H1 (cell line): ENCODE data around the gene SLC35F3. TPM values are rescaled to one million over a fixed set of nuclear protein-coding genes. Genes with fewer than 3 reads are reported as not detected.
A peak's percentile ranks its signal among the peaks of the same experiment; 100 is the strongest.

Experiments used
- CTCF ChIA-PET: fragments of 300-600 bp; sonication (Branson Sonifier 250); formaldehyde crosslinking; loops from one replicate; lab custom pipeline; 2021; ENCODE audit not compliant: partially characterized antibody; lab: Charles Lee
- POLR2A ChIA-PET: fragments of 300-600 bp; sonication (Branson Sonifier 250); formaldehyde crosslinking; loops from one replicate; lab custom pipeline; 2021; ENCODE audit warnings: inconsistent platforms; ENCODE audit not compliant: partially characterized antibody; lab: Charles Lee
- DNase-seq, 2 experiments: peaks; one replicate each; pipeline versions ENCODE4 v3.0.0 to v3.0.0-alpha.2; 2010 to 2022; ENCODE audit warnings: low spot score in 2 of 2, low read depth in 1 of 2, mixed read lengths in 1 of 2
- FAIRE-seq: peaks from 2 replicates; lab custom pipeline; 2011; peaks lifted over from hg19 to GRCh38; lab: Jason Lieb, UNC
- H2AFZ ChIP-seq: 2 replicates; pipeline ENCODE4 v1.8.1; 2012; ENCODE audit warnings: low read length, inconsistent platforms
- H2AK5ac ChIP-seq: 2 replicates; pipeline ENCODE4 v1.6.1; 2013; ENCODE audit warnings: low read depth, low read length
- H2BK120ac ChIP-seq: replicated peaks from 2 replicates; pipeline ENCODE3; 2013; ENCODE audit warnings: low read depth, low read length, inconsistent platforms
- H2BK12ac ChIP-seq: 2 replicates; pipeline ENCODE4 v1.6.1; 2013; ENCODE audit warnings: low read depth, low read length
- H2BK15ac ChIP-seq: 2 replicates; pipeline ENCODE4 v1.6.1; 2013; ENCODE audit warnings: low read length
- H2BK20ac ChIP-seq: 2 replicates; pipeline ENCODE4 v1.6.1; 2013; ENCODE audit warnings: low read length
- H2BK5ac ChIP-seq: 2 replicates; pipeline ENCODE4 v1.6.1; 2013; ENCODE audit warnings: low read depth, low read length
- H3K14ac ChIP-seq: 2 replicates; pipeline ENCODE4 v1.6.1; 2013; ENCODE audit warnings: inconsistent platforms; ENCODE audit not compliant: insufficient read length
- H3K18ac ChIP-seq: 2 replicates; pipeline ENCODE4 v1.6.1; 2013; ENCODE audit warnings: low read length; ENCODE audit errors: extremely low read depth
- H3K23ac ChIP-seq: 2 replicates; pipeline ENCODE4 v1.6.1; 2013; ENCODE audit warnings: inconsistent platforms; ENCODE audit not compliant: insufficient read length
- H3K23me2 ChIP-seq: 2 replicates; pipeline ENCODE4 v1.6.1; 2013; ENCODE audit warnings: low read depth, low read length
- H3K27ac ChIP-seq: 2 replicates; pipeline ENCODE4 v1.6.1; 2011; ENCODE audit warnings: low read depth, low read length, inconsistent platforms
- H3K27me3 ChIP-seq, 4 experiments: replicated peaks in 1 of 4; 1 replicate in 1 of 4; 2 replicates in 3 of 4; pipeline versions ENCODE4 v1.6.1 to v1.8.1; 2011 to 2013; ENCODE audit warnings: low read length in 3 of 4, mild to moderate bottlenecking in 3 of 4, inconsistent platforms in 2 of 4, mixed read lengths in 2 of 4, moderate library complexity in 1 of 4; ENCODE audit not compliant: control insufficient read depth in 3 of 4, insufficient read depth in 3 of 4; ENCODE audit errors: extremely low read depth in 1 of 4
- H3K36me3 ChIP-seq, 4 experiments: 2 replicates each; pipeline versions ENCODE4 v1.6.1 to v1.8.1; 2011 to 2013; ENCODE audit warnings: mild to moderate bottlenecking in 4 of 4, low read length in 3 of 4, moderate library complexity in 2 of 4, control low read depth in 1 of 4, inconsistent platforms in 1 of 4; ENCODE audit not compliant: insufficient read depth in 4 of 4, control insufficient read depth in 2 of 4
- H3K4ac ChIP-seq: replicated peaks from 2 replicates; pipeline ENCODE3; 2013; ENCODE audit warnings: low read length, low read depth, mixed read lengths, inconsistent platforms; ENCODE audit not compliant: insufficient read length
- H3K4me1 ChIP-seq, 4 experiments: replicated peaks in 1 of 4; 1 replicate in 1 of 4; 2 replicates in 3 of 4; pipeline versions ENCODE4 v1.6.1 to v1.8.1; 2011 to 2013; ENCODE audit warnings: low read length in 3 of 4, inconsistent platforms in 2 of 4, mixed read lengths in 1 of 4; ENCODE audit not compliant: insufficient read depth in 4 of 4, control insufficient read depth in 3 of 4
- H3K4me2 ChIP-seq, 2 experiments: 2 replicates each; pipeline versions ENCODE4 v1.6.1 to v1.8.1; 2011 to 2013; ENCODE audit warnings: low read depth in 2 of 2, low read length in 2 of 2, control low read depth in 1 of 2, inconsistent platforms in 1 of 2, mild to moderate bottlenecking in 1 of 2; ENCODE audit not compliant: insufficient read depth in 1 of 2
- H3K4me3 ChIP-seq, 4 experiments: fragments of 200-600, 300-600 bp in 1 of 4; sonication (generic), shearing (Covaris generic), sonication (Bioruptor Twin) in 1 of 4; 2 replicates each; pipeline versions ENCODE4 v1.5.1 to v1.8.1; 2011 to 2016; ENCODE audit warnings: low read length in 4 of 4, low read depth in 3 of 4, control low read depth in 2 of 4, inconsistent platforms in 2 of 4, mild to moderate bottlenecking in 2 of 4, mixed read lengths in 1 of 4, moderate library complexity in 1 of 4; ENCODE audit not compliant: insufficient read depth in 2 of 4; ENCODE audit errors: extremely low read depth in 1 of 4
- H3K56ac ChIP-seq: replicated peaks from 2 replicates; pipeline ENCODE3; 2013; ENCODE audit warnings: low read depth, mild to moderate bottlenecking, mixed read lengths, low read length, inconsistent platforms; ENCODE audit not compliant: insufficient read length
- H3K79me1 ChIP-seq: 2 replicates; pipeline ENCODE4 v1.6.1; 2013; ENCODE audit warnings: low read depth, low read length, control low read depth
- H3K79me2 ChIP-seq, 2 experiments: 2 replicates each; pipeline versions ENCODE4 v1.6.1 to v1.8.1; 2012 to 2013; ENCODE audit warnings: low read length in 2 of 2, mild to moderate bottlenecking in 2 of 2, inconsistent platforms in 1 of 2; ENCODE audit not compliant: insufficient read depth in 2 of 2, control insufficient read depth in 1 of 2
- H3K9ac ChIP-seq, 4 experiments: replicated peaks in 1 of 4; 1 replicate in 1 of 4; 2 replicates in 3 of 4; pipeline versions ENCODE4 v1.6.1 to v1.8.1; 2011 to 2013; ENCODE audit warnings: low read depth in 3 of 4, low read length in 3 of 4, control low read depth in 2 of 4, mild to moderate bottlenecking in 2 of 4, moderate library complexity in 2 of 4, inconsistent platforms in 1 of 4; ENCODE audit errors: extremely low read depth in 1 of 4
- H3K9me3 ChIP-seq, 2 experiments: 2 replicates each; pipeline versions ENCODE4 v1.6.1 to v1.8.1; 2012 to 2013; ENCODE audit warnings: mild to moderate bottlenecking in 2 of 2, moderate library complexity in 2 of 2, control low read depth in 1 of 2, inconsistent platforms in 1 of 2, low read depth in 1 of 2, low read length in 1 of 2, mixed read lengths in 1 of 2; ENCODE audit not compliant: insufficient read depth in 2 of 2
- H4K20me1 ChIP-seq, 2 experiments: replicated peaks in 1 of 2; 2 replicates each; pipeline versions ENCODE3 to v1.8.1; 2011 to 2013; ENCODE audit warnings: inconsistent platforms in 2 of 2, low read length in 2 of 2, mild to moderate bottlenecking in 1 of 2; ENCODE audit not compliant: insufficient read depth in 2 of 2, control insufficient read depth in 1 of 2
- H4K5ac ChIP-seq: 2 replicates; pipeline ENCODE4 v1.6.1; 2013; ENCODE audit warnings: low read length, low read depth, mixed read lengths, inconsistent platforms; ENCODE audit not compliant: insufficient read length
- H4K8ac ChIP-seq: 2 replicates; pipeline ENCODE4 v1.8.0; 2013; ENCODE audit warnings: mild to moderate bottlenecking, moderate library complexity, low read length, inconsistent platforms; ENCODE audit not compliant: insufficient read depth; ENCODE audit errors: extremely low read depth
- H4K91ac ChIP-seq: replicated peaks from 2 replicates; pipeline ENCODE3; 2013; ENCODE audit warnings: low read length, mixed read lengths, inconsistent platforms; ENCODE audit not compliant: insufficient read length
- CTCF ChIP-seq, 3 experiments: IDR thresholded peaks; 1 replicate in 2 of 3; 2 replicates in 1 of 3; pipeline versions ENCODE4 v1.5.1 to v1.6.1; 2011; ENCODE audit warnings: low read length in 3 of 3, mild to moderate bottlenecking in 3 of 3, inconsistent platforms in 2 of 3, low read depth in 1 of 3, moderate library complexity in 1 of 3; ENCODE audit not compliant: insufficient read depth in 1 of 3; ENCODE audit errors: control extremely low read depth in 1 of 3
- HDAC2 ChIP-seq, 2 experiments: fragments of 300-600 bp in 1 of 2; sonication (generic) in 1 of 2; IDR thresholded peaks; 2 replicates each; pipeline ENCODE4 v1.6.1; 2011 to 2012; ENCODE audit warnings: low read depth in 2 of 2, low read length in 2 of 2, mild to moderate bottlenecking in 2 of 2, moderate library complexity in 2 of 2, borderline replicate concordance in 1 of 2, inconsistent platforms in 1 of 2
- RAD21 ChIP-seq, 2 experiments: IDR thresholded peaks in 1 of 2; conservative IDR thresholded peaks in 1 of 2; 2 replicates each; pipeline ENCODE4 v1.6.1; 2011; ENCODE audit warnings: low read depth in 2 of 2, low read length in 2 of 2, improper control_type of control experiment in 1 of 2, inconsistent platforms in 1 of 2, mild to moderate bottlenecking in 1 of 2, moderate library complexity in 1 of 2
- SRF ChIP-seq: IDR thresholded peaks from 2 replicates; pipeline ENCODE4 v1.6.1; 2011; ENCODE audit warnings: mild to moderate bottlenecking, low read depth, low read length, moderate library complexity
- WGBS, 2 experiments: shearing (Covaris generic) in 1 of 2; methylation state at CpG; one replicate each; pipeline versions ENCODE4 v1.1.6 to v1.1.7; 2013 to 2015; ENCODE audit warnings: low lambda C conversion rate in 2 of 2, mixed read lengths in 2 of 2, inconsistent platforms in 1 of 2, low coverage in 1 of 2, missing lambda C conversion rate in 1 of 2; ENCODE audit not compliant: insufficient replicate concordance in 2 of 2, insufficient coverage in 1 of 2, insufficient read length in 1 of 2; ENCODE audit errors: extremely low coverage in 1 of 2, missing lambda C conversion rate in 1 of 2; 5-methylcytosine and 5-hydroxymethylcytosine counted together
- polyA plus RNA-seq, 7 experiments: library from polyadenylated mRNA; depleted of rRNA in 3 of 7; stranded (reverse) in 5 of 7; unstranded in 2 of 7; fragments of >200 nt in 5 of 7; fragments of 200-250 nt in 2 of 7; gene quantifications; 1 replicate in 5 of 7; 2 replicates in 1 of 7; 4 replicates in 1 of 7; pipeline versions ENCODE4 v1.2.1 to v1.2.3, GENCODE V29; 2011 to 2013; ENCODE audit warnings: missing spikeins in 2 of 7, mixed read lengths in 2 of 7
- total RNA-seq: library from RNA; stranded (reverse); fragmentation: NEBNext Ultra II Directional; extraction: Animal tissue kit (Norgen Biotek cat#: 25700); gene quantifications from 2 replicates; pipeline ENCODE4 v1.2.1, GENCODE V29; 2021

Gene SLC35F3
- total and polyA plus RNA-seq, 2 of the 8 experiments (the other 6 are each of a cell fraction or from before 2014, with no cell fraction given) = 0.78 to 1.2 TPM

- WGBS, 2 experiments = 91% methylated on average over 3 of the region's 3 CpGs; no CpG with 5 or more reads in 1 of the 2 experiments
- no peaks in the 10 kb centered on the region for H3K9me3 ChIP-seq
- no peaks in the 10 kb centered on the region for H3K36me3 ChIP-seq
- no peak overlapping the region for H4K91ac ChIP-seq
- DNase-seq (no peak), FAIRE-seq (no peak)
- H4K5ac ChIP-seq = no peak overlapping the region
- H2BK20ac ChIP-seq = no peak overlapping the region
- H4K20me1 ChIP-seq = peaks cover 0 to 1% of the 10 kb centered on the region in 2 experiments
- no peak overlapping the region for H2BK5ac ChIP-seq
- TF ChIP-seq CTCF (IDR thresholded peaks at IDR 0.05; ENCODE audit: control extremely low read depth in 1 of 3, insufficient read depth in 1 of 3, low read depth in 1 of 3, low read length in 3 of 3) (peak in 2 of 3 experiments; percentile 25 to 43; a peak in 2 of 4 replicates), SRF (no peak), HDAC2 (IDR thresholded peaks at IDR 0.05; ENCODE audit: borderline replicate concordance in 1 of 2, low read depth in 2 of 2, low read length in 2 of 2) (no peak), RAD21 (IDR thresholded peaks at IDR 0.05 in 1 of 2, conservative IDR thresholded peaks at IDR 0.05 in 1 of 2; ENCODE audit: low read depth in 2 of 2, low read length in 2 of 2) (peak; percentile 60 to 67)
- no peak overlapping the region for H3K4me3 ChIP-seq
- no peaks in the 10 kb centered on the region for H3K79me2 ChIP-seq
- H2BK12ac ChIP-seq = no peak overlapping the region
- ChIA-PET POLR2A (no interaction called here), CTCF (interaction anchor here (1.0 to 4.9 kb wide), 4 partner anchors 55 to 674 kb away, joined by 3 to 51 read pairs (median 6); no protein-coding TSS in a partner anchor)
- H3K23me2 ChIP-seq = peaks cover 2% of the 10 kb centered on the region; the same call in 1 of the 2 replicates
- H3K27me3 ChIP-seq = no peaks in the 10 kb centered on the region
- H4K8ac ChIP-seq = no peak overlapping the region
- no peak overlapping the region for H3K23ac ChIP-seq
- no peak overlapping the region for H3K4me2 ChIP-seq
- no peak overlapping the region for H2AK5ac ChIP-seq
- H3K27ac ChIP-seq = no peak overlapping the region
- H2AFZ ChIP-seq = no peak overlapping the region
- no peak overlapping the region for H3K4ac ChIP-seq
- no peak overlapping the region for H3K9ac ChIP-seq
- no peak overlapping the region for H2BK15ac ChIP-seq
- H3K56ac ChIP-seq = no peak overlapping the region
- H3K79me1 ChIP-seq = no peaks in the 10 kb centered on the region
- H2BK120ac ChIP-seq = no peak overlapping the region
- H3K18ac ChIP-seq = no peak overlapping the region
- H3K4me1 ChIP-seq = peaks cover 0 to 3% (median 0%) of the 10 kb centered on the region in 4 experiments; a peak in 1 of 7 replicates
- no peak overlapping the region for H3K14ac ChIP-seq
Measured at GRCh38 chr1:234069760-234070159, 165.3 kb downstream of the SLC35F3 start.
